ENCODE measurements around the gene KLF15.

DNA sequence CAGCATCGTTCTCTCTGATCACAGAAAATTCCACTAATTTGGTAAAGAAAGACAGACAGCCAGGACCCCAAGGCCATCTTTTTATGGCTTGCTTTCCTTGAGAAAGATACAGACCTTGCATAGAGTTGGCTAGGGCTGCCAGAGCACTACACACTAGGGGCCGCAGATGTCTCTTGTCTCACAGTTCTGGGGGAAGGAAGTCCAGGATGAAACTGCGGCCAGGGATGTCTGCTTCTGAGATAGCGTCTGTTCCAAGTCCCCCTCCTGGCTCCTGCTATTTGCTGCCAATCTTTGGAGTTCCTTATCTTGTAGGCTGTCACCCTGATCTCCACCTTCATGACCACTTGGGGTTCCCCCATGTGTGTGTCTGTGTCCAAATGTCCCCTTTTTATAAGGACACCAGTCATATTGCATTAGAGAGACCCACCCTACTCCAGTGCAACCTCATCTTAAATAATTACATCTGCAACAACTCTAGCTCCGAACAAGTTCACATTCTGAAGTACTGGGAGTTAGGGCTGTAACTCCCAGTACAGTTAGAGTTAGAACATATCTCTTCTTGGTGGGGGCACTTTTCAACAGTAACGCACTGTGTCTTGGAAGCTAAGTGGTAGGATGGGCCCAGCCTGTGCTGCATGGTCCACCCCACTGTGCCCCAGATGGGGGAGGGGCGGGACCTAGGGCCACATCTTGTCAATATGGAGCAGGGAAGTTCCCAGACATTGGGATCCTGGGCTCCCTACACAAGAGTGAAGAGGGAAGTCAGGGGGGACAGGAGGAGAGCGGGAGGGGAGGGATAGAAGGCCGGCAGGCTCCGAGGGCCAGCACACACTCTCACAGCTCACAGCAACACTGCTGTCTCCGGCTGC, 42.2 kb downstream of the KLF15 start:
- TF ChIP-seq, protein P1, sequence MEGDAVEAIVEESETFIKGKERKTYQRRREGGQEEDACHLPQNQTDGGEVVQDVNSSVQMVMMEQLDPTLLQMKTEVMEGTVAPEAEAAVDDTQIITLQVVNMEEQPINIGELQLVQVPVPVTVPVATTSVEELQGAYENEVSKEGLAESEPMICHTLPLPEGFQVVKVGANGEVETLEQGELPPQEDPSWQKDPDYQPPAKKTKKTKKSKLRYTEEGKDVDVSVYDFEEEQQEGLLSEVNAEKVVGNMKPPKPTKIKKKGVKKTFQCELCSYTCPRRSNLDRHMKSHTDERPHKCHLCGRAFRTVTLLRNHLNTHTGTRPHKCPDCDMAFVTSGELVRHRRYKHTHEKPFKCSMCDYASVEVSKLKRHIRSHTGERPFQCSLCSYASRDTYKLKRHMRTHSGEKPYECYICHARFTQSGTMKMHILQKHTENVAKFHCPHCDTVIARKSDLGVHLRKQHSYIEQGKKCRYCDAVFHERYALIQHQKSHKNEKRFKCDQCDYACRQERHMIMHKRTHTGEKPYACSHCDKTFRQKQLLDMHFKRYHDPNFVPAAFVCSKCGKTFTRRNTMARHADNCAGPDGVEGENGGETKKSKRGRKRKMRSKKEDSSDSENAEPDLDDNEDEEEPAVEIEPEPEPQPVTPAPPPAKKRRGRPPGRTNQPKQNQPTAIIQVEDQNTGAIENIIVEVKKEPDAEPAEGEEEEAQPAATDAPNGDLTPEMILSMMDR (IDR thresholded peaks at IDR 0.05): no peak
- TF ChIP-seq POLR2A (IDR thresholded peaks at IDR 0.05) (no peak), POLR2AphosphoS5 (IDR thresholded peaks at IDR 0.05; ENCODE audit: insufficient read depth in 1 of 2, low read depth in 1 of 2) (no peak)

Measured in vagina (tissue), 2 donors.